GM21526 (cell line): ENCODE results near the gene GEMIN2.
"Not testable (repeated sequence)": the region's sequence is repeated elsewhere in the genome, so short reads cannot be mapped to it uniquely, and the experiment has no call there.

Source experiments
- ATAC-seq: cut with Tn5 transposase; IDR thresholded peaks from one replicate; pipeline ENCODE4 v1.9.1; 2021; ENCODE audit warnings: moderate library complexity; ENCODE audit not compliant: unreplicated experiment, low FRiP score

The GEMIN2 gene

DNA sequence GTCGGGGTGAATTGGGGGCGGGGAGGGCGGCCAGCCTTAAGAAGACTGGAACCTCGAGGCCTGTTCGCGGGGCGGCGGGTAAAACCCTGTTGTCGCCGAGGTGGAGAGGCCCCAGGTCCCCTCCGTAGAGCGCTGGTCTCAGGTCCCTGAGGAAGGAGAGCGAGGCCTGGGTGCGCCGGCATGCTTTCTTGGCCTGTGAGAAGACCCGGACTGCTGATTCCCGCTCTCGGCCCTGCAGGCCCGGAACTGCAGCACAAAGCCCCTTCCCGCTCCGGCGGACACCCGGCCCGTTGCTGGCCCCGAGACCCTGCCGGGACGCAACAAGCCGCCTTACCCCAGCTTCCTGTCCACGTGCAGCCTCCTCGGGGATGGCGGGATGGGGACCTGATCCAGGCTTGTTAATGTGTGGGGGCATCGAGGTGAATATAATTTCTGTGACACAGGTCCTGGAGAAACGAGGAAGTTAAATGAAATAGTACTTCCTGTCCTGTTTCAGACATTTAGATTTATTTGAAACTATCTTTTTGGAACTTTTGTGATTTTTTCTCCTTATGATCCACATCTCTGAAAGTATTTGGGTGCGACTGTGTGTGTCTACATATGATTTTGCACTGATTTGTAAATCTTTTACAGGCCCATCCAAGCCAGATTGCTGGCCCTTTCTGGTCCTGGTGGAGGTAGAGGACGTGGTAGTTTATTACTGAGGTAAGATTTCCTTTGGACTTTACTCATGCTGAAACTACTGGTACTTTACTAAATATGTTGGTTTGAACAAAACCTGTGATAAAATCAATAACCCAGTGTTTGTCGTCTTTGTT, 61.5 kb downstream of the GEMIN2 start:
- peak; percentile 5 for ATAC-seq

DNA sequence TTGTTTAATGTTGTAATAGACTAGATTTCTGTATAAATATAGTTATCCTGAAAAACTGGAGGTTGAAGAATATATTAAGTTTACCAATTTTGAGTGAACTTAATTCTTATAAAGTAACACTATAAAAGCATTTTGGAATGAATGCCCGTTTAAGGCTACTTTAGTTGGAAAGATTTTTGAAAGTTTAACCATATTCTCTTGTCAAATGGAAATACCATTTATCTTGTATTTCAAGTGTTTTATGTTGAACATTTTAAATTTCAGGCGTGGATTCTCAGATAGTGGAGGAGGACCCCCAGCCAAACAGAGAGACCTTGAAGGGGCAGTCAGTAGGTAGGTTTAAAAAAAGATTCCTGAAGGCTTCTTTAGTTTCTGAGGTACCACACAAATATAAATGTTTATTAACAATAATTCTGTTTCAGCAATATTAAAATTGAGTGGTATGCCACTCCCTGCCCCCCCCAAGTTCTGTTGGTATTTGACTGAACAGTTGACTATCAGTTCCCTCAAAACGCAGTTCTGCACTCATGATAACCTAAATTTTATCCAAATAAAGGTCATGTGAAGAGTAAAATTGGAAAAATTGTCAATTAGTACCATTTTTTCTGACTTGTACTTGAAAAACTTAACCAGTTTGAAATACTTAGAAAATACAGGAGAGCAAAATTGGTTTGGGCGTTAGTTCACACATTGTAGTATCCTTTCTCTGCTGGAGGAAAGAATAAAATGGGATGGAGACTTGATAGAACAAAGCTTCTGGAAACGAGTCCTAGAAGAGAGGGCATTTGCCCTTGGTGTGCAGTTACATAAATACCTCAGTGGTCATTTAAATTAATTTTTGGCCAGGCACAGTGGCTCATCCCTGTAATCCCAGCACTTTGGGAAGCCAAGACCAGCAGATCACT, 62.4 kb downstream of the GEMIN2 start:
- ATAC-seq = no peak

DNA sequence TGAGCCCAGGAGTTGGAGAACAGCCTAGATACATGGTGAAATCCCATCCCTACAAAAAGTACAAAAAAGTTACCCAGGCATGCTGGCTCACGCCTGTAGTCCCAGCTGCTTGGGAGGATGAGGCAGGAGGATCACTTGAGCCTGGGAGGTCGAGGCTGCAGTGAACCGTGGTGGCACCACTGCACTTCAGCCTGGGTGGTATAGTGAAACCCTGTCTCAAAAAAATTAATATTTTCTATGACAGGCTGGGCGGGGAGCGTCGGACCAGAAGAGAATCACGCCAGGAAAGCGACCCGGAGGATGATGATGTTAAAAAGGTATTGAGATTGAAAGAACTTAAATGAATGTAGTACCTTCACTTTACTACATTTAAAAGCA, 63.0 kb downstream of the GEMIN2 start:
- ATAC-seq = no peak

GRCh38 chr14:39179042-39179441, 64.9 kb downstream of the GEMIN2 start:
- ATAC-seq = no peak

DNA sequence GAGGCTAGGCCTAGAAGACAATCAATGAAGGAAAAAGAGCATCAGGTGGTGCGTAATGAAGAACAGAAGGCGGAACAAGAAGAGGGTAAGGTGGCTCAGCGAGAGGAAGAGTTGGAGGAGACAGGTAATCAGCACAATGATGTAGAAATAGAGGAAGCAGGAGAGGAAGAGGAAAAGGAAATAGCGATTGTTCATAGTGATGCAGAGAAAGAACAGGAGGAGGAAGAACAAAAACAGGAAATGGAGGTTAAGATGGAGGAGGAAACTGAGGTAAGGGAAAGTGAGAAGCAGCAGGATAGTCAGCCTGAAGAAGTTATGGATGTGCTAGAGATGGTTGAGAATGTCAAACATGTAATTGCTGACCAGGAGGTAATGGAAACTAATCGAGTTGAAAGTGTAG, 66.4 kb downstream of the GEMIN2 start:
- ATAC-seq = no peak

DNA sequence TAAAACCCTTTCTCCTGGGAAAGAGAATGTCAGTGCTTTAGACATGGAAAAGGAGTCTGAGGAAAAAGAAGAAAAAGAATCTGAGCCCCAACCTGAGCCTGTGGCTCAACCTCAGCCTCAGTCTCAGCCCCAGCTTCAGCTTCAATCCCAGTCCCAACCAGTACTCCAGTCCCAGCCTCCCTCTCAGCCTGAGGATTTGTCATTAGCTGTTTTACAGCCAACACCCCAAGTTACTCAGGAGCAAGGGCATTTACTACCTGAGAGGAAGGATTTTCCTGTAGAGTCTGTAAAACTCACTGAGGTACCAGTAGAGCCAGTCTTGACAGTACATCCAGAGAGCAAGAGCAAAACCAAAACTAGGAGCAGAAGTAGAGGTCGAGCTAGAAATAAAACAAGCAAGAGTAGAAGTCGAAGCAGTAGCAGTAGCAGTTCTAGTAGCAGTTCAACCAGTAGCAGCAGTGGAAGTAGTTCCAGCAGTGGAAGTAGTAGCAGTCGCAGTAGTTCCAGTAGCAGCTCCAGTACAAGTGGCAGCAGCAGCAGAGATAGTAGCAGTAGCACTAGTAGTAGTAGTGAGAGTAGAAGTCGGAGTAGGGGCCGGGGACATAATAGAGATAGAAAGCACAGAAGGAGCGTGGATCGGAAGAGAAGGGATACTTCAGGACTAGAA, 67.0 kb downstream of the GEMIN2 start:
- no peak for ATAC-seq

DNA sequence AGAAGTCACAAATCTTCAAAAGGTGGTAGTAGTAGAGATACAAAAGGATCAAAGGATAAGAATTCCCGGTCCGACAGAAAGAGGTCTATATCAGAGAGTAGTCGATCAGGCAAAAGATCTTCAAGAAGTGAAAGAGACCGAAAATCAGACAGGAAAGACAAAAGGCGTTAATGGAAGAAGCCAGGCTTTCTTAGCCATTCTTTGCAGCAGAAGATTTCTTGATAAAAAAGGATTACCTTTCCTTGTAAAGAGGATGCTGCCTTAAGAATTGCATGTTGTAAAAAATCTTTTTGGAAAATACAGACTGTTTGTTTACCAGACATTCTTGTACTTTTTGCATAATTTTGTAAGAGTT, 67.5 kb downstream of the GEMIN2 start:
- ATAC-seq = no peak

GRCh38 chr14:39182770-39183684, 68.9 kb downstream of the GEMIN2 start:
- ATAC-seq = no peak

DNA sequence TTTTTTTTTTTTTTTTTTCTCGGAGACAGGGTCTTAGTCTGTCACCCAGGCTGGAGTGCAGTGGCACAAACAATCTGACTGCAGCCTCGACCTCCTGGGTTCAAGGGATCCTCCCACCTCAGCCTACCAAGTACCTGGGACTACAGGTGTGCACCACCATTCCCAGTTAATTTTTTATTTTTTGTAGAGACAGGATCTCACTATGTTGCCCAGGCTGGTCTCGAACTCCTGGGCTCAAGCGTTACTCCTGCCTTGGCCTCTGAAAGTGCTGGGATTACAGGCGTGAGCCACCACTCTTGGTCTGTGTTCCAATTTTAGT, 69.5 kb downstream of the GEMIN2 start:
- not testable (repeated sequence) for ATAC-seq

- ATAC-seq = no peak
These were observed 70.6 kb downstream of the GEMIN2 start for GRCh38 chr14:39184628-39185255.

GRCh38 chr14:39185256-39186049, 71.3 kb downstream of the GEMIN2 start:
- no peak for ATAC-seq
